Endothelial cell of umbilical vein (primary cell): Measurements from ENCODE around the gene PDE4B. TPM values are rescaled to one million over a fixed set of nuclear protein-coding genes. Genes with fewer than 3 reads are reported as not detected.

Source experiments
- BruUV-seq: library from RNA; stranded (reverse); fragments of 400-500 nt; replicated peaks from 2 replicates; lab custom pipeline; 2021; lab: Mats Ljungman, UMichigan
- CTCF ChIA-PET: fragments of 300-600, 350-600 bp; sonication (Branson Sonifier 250); formaldehyde crosslinking; loops from one replicate; lab custom pipeline; 2021; ENCODE audit warnings: antibody characterized with exemption, inconsistent platforms; lab: Charles Lee
- POLR2A ChIA-PET: fragments of 300-600, 350-600 bp; sonication (Branson Sonifier 250); formaldehyde crosslinking; loops from one replicate; lab custom pipeline; 2021; ENCODE audit warnings: antibody characterized with exemption, inconsistent platforms; lab: Charles Lee
- DNase-seq: peaks from one replicate; pipeline ENCODE4 v3.0.0-alpha.2; 2011; ENCODE audit warnings: low read depth, low spot score
- FAIRE-seq: peaks from 2 replicates; lab custom pipeline; 2011; peaks lifted over from hg19 to GRCh38; lab: Jason Lieb, UNC
- H2AFZ ChIP-seq: 2 replicates; pipeline ENCODE4 v1.6.0; 2012; ENCODE audit warnings: low read depth, low read length, control low read depth, inconsistent platforms
- H3K27ac ChIP-seq: 2 replicates; pipeline ENCODE4 v1.5.1; 2011; ENCODE audit warnings: low read depth, mild to moderate bottlenecking, control low read depth, low read length, moderate library complexity; ENCODE audit not compliant: insufficient read depth
- H3K27me3 ChIP-seq, 2 experiments: 2 replicates each; pipeline versions ENCODE4 v1.6.0 to v1.6.1; 2011; ENCODE audit warnings: low read length in 2 of 2, mixed read lengths in 1 of 2; ENCODE audit not compliant: control insufficient read depth in 2 of 2, insufficient read depth in 2 of 2
- H3K36me3 ChIP-seq, 2 experiments: 2 replicates in 1 of 2; 3 replicates in 1 of 2; pipeline ENCODE4 v1.5.1; 2011; ENCODE audit warnings: low read length in 2 of 2, mild to moderate bottlenecking in 1 of 2, moderate library complexity in 1 of 2; ENCODE audit not compliant: control insufficient read depth in 2 of 2, insufficient read depth in 2 of 2; ENCODE audit errors: extremely low read depth in 1 of 2
- H3K4me1 ChIP-seq: 3 replicates; pipeline ENCODE4 v1.5.1; 2011; ENCODE audit warnings: mild to moderate bottlenecking, low read length; ENCODE audit not compliant: control insufficient read depth, insufficient read depth; ENCODE audit errors: extremely low read depth
- H3K4me2 ChIP-seq: 2 replicates; pipeline ENCODE4 v1.6.1; 2011; ENCODE audit warnings: low read length, control low read depth, mixed read lengths; ENCODE audit not compliant: insufficient read depth
- H3K4me3 ChIP-seq, 3 experiments: fragments of 200-600 bp in 1 of 3; sonication (generic), shearing (Covaris generic) in 1 of 3; replicated peaks in 1 of 3; 2 replicates each; pipeline ENCODE4 v1.5.1; 2011 to 2016; ENCODE audit warnings: control low read depth in 3 of 3, low read length in 3 of 3, mild to moderate bottlenecking in 2 of 3, inconsistent platforms in 1 of 3, low read depth in 1 of 3, moderate library complexity in 1 of 3; ENCODE audit not compliant: insufficient read depth in 1 of 3
- H3K79me2 ChIP-seq: 2 replicates; pipeline ENCODE4 v1.6.0; 2012; ENCODE audit warnings: low read length, inconsistent platforms; ENCODE audit not compliant: control insufficient read depth, insufficient read depth
- H3K9ac ChIP-seq: replicated peaks from 2 replicates; pipeline ENCODE3; 2011; ENCODE audit warnings: low read length, control low read depth; ENCODE audit not compliant: insufficient read depth; ENCODE audit errors: extremely low read depth
- H3K9me1 ChIP-seq: replicated peaks from 3 replicates; pipeline ENCODE4 v1.6.0; 2011; ENCODE audit warnings: mild to moderate bottlenecking, low read length; ENCODE audit not compliant: control insufficient read depth, insufficient read depth; ENCODE audit errors: extremely low read depth
- H3K9me3 ChIP-seq: replicated peaks from 2 replicates; pipeline ENCODE4 v1.5.1; 2012; ENCODE audit warnings: low read length, inconsistent platforms; ENCODE audit not compliant: control insufficient read depth, insufficient read depth
- H4K20me1 ChIP-seq: replicated peaks from 2 replicates; pipeline ENCODE3; 2011; ENCODE audit warnings: mild to moderate bottlenecking, low read length; ENCODE audit not compliant: control insufficient read depth, insufficient read depth; ENCODE audit errors: extremely low read depth
- EZH2 ChIP-seq: IDR thresholded peaks from 2 replicates; pipeline ENCODE4 v1.6.1; 2012; ENCODE audit warnings: borderline replicate concordance, low read depth, mild to moderate bottlenecking, moderate library complexity, low read length, inconsistent platforms; ENCODE audit not compliant: severe bottlenecking
- FOS ChIP-seq: IDR thresholded peaks from 2 replicates; pipeline ENCODE4 v1.6.1; 2011; ENCODE audit warnings: mild to moderate bottlenecking, low read length, moderate library complexity, borderline replicate concordance; ENCODE audit not compliant: insufficient read depth
- GATA2 ChIP-seq: IDR thresholded peaks from 2 replicates; pipeline ENCODE4 v1.7.0; 2011; ENCODE audit warnings: low read depth, mild to moderate bottlenecking, moderate library complexity, mixed read lengths, low read length; ENCODE audit not compliant: insufficient read length, insufficient read depth
- JUN ChIP-seq: IDR thresholded peaks from 2 replicates; pipeline ENCODE4 v1.6.1; 2011; ENCODE audit warnings: borderline replicate concordance, low read depth; ENCODE audit not compliant: insufficient read length, insufficient read depth
- MAX ChIP-seq: IDR thresholded peaks from 2 replicates; pipeline ENCODE4 v1.6.1; 2011; ENCODE audit not compliant: insufficient read depth, insufficient read length
- MYC ChIP-seq: IDR thresholded peaks from one replicate; pipeline ENCODE4 v1.6.1; 2011; ENCODE audit warnings: mild to moderate bottlenecking, low read depth, low read length
- POLR2A ChIP-seq: IDR thresholded peaks from 2 replicates; pipeline ENCODE4 v1.6.1; 2012; ENCODE audit warnings: low read depth, mild to moderate bottlenecking, control low read depth, low read length
- POLR2AphosphoS5 ChIP-seq: IDR thresholded peaks from 2 replicates; pipeline ENCODE4 v1.6.1; 2012; ENCODE audit warnings: low read depth, mild to moderate bottlenecking, control low read depth, low read length, moderate library complexity; ENCODE audit not compliant: insufficient read depth
- dilution Hi-C: fragments of 300-500 bp; cut with MboI; formaldehyde crosslinking; loops from one replicate; pipeline ENCODE4 v1.15.0; 2019; ENCODE audit warnings: low sequenced_read_pairs; ENCODE audit not compliant: extremely low pct_ligation_motif_present
- intact Hi-C: fragments of 100-400 bp; cut with micrococcal nuclease; formaldehyde crosslinking; loops from one replicate; pipeline ENCODE4 v1.10.0; 2022
- polyA plus RNA-seq, 4 experiments: library from polyadenylated mRNA; depleted of rRNA in 3 of 4; stranded (reverse) in 3 of 4; unstranded in 1 of 4; fragments of >200 nt; gene quantifications; 2 replicates each; pipeline versions ENCODE4 v1.2.1 to v1.2.3, GENCODE V29; 2011 to 2012; ENCODE audit warnings: missing spikeins in 1 of 4
- total RNA-seq: library from RNA; stranded (reverse); gene quantifications from 2 replicates; pipeline ENCODE4 v1.2.3, GENCODE V29; 2021
- TF ChIP-seq, protein P1 (sequence below), 2 donors: IDR thresholded peaks; 1 replicate in 1 of 2; 2 replicates in 1 of 2; pipeline ENCODE4 v1.5.1; 2011; ENCODE audit warnings: low read length in 2 of 2, mild to moderate bottlenecking in 2 of 2, moderate library complexity in 2 of 2, control low read depth in 1 of 2, inconsistent platforms in 1 of 2, low read depth in 1 of 2; ENCODE audit not compliant: insufficient read depth in 1 of 2; ENCODE audit errors: extremely low read depth in 1 of 2

The PDE4B gene
- total and polyA plus RNA-seq, 2 donors (not counting 3 experiments of a cell fraction or from before 2014, with no cell fraction given) = 63.5 to 69.8 TPM

- no peaks in the 10 kb centered on the region for H3K9me1 ChIP-seq
- no peak for FAIRE-seq
Measured at GRCh38 chr1:66154394-66154793, 361.7 kb downstream of the PDE4B start.

GRCh38 chr1:66156144-66156543 is 363.4 kb downstream of the PDE4B start:
- Histone ChIP-seq H2AFZ (no peak overlapping the region), H3K79me2 (no peaks in the 10 kb centered on the region), H3K4me2 (no peak overlapping the region), H3K4me1 (no peaks in the 10 kb centered on the region), H3K27ac (no peak overlapping the region), H3K27me3 (peaks cover 2 to 4% of the 10 kb centered on the region in 2 experiments), H3K9me1 (no peaks in the 10 kb centered on the region), H3K9ac (no peak overlapping the region), H3K36me3 (no peaks in the 10 kb centered on the region), H3K4me3 (no peak overlapping the region), H4K20me1 (no peaks in the 10 kb centered on the region), H3K9me3 (no peaks in the 10 kb centered on the region)
- BruUV-seq = no TSS peak
- TF ChIP-seq POLR2A (no peak), MAX (no peak), EZH2 (no peak), JUN (no peak), MYC (no peak), FOS (no peak), POLR2AphosphoS5 (no peak), GATA2 (no peak)
- TF ChIP-seq, protein P1, sequence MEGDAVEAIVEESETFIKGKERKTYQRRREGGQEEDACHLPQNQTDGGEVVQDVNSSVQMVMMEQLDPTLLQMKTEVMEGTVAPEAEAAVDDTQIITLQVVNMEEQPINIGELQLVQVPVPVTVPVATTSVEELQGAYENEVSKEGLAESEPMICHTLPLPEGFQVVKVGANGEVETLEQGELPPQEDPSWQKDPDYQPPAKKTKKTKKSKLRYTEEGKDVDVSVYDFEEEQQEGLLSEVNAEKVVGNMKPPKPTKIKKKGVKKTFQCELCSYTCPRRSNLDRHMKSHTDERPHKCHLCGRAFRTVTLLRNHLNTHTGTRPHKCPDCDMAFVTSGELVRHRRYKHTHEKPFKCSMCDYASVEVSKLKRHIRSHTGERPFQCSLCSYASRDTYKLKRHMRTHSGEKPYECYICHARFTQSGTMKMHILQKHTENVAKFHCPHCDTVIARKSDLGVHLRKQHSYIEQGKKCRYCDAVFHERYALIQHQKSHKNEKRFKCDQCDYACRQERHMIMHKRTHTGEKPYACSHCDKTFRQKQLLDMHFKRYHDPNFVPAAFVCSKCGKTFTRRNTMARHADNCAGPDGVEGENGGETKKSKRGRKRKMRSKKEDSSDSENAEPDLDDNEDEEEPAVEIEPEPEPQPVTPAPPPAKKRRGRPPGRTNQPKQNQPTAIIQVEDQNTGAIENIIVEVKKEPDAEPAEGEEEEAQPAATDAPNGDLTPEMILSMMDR (IDR thresholded peaks at IDR 0.05; ENCODE audit: extremely low read depth in 1 of 2, insufficient read depth in 1 of 2, low read depth in 1 of 2, low read length in 2 of 2) = no peak
- intact Hi-C loops (no loop called here), dilution Hi-C loops (no loop called here)
- ChIA-PET CTCF (no interaction called here), POLR2A (no interaction called here)
- no peak for DNase-seq
- no peak for FAIRE-seq

More at GRCh38 chr1:66154394-66154793, 361.7 kb downstream of the PDE4B start:
- no peaks in the 10 kb centered on the region for H3K36me3 ChIP-seq
- H4K20me1 ChIP-seq = no peaks in the 10 kb centered on the region
- ChIA-PET CTCF (no interaction called here), POLR2A (no interaction called here)
- no peaks in the 10 kb centered on the region for H3K4me1 ChIP-seq
- no peak overlapping the region for H3K27ac ChIP-seq
- H3K4me2 ChIP-seq = no peak overlapping the region
- H2AFZ ChIP-seq = no peak overlapping the region
- no peaks in the 10 kb centered on the region for H3K9me3 ChIP-seq
- H3K9ac ChIP-seq = no peak overlapping the region
- peaks cover 2 to 4% of the 10 kb centered on the region in 2 experiments for H3K27me3 ChIP-seq
- intact Hi-C loops (no loop called here), dilution Hi-C loops (no loop called here)
- no peak for TF ChIP-seq JUN
- H3K4me3 ChIP-seq = no peak overlapping the region
- H3K79me2 ChIP-seq = no peaks in the 10 kb centered on the region
- no peak for DNase-seq
- BruUV-seq = no TSS peak
